ENCODE results near the gene CGNL1.

Gene CGNL1

GRCh38 chr15:57521503-57521902 is 145.2 kb downstream of the CGNL1 start:
- no peak for TF ChIP-seq CTCF (conservative IDR thresholded peaks at IDR 0.05; ENCODE audit: low read depth, low read length)
- DNase-seq (ENCODE audit: low read depth), result no peak
- H3K4me3 ChIP-seq (ENCODE audit: low read depth, low read length), result no peak overlapping the region

DNA sequence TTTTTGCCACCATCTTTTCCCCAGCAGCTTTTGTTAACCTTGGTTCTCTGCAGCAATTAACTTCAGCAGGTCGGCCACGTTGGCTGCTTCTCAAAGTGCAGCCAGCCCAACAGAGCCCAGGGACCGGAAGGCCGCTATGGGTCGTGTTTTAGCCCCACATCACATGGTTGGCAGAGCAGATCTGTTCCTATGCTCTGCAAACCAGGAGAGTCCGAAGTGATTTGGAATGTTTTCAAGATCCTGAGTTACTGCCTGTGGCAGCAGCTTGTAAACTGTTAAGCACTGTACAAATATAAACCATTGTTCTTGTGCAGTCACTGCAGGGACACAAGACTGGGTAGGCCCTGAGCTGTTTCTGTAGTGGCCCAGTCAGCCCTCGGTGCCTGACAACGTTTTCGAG is 145.8 kb downstream of the CGNL1 start:
- no peak for DNase-seq (ENCODE audit: low read depth)
- H3K4me3 ChIP-seq (ENCODE audit: low read depth, low read length), result no peak overlapping the region
- no peak for TF ChIP-seq CTCF (conservative IDR thresholded peaks at IDR 0.05; ENCODE audit: low read depth, low read length)

GRCh38 chr15:57525581-57525980 is 149.3 kb downstream of the CGNL1 start:
- no peak overlapping the region for H3K4me3 ChIP-seq (ENCODE audit: low read depth, low read length)
- TF ChIP-seq CTCF (conservative IDR thresholded peaks at IDR 0.05; ENCODE audit: low read depth, low read length), result no peak
- DNase-seq (ENCODE audit: low read depth), result no peak

- DNase-seq (ENCODE audit: low read depth), result no peak
- no peak overlapping the region for H3K4me3 ChIP-seq (ENCODE audit: low read depth, low read length)
- TF ChIP-seq CTCF (conservative IDR thresholded peaks at IDR 0.05; ENCODE audit: low read depth, low read length), result no peak
Observed at GRCh38 chr15:57526076-57526475, 149.8 kb downstream of the CGNL1 start.

GRCh38 chr15:57526615-57527014 is 150.3 kb downstream of the CGNL1 start:
- DNase-seq (ENCODE audit: low read depth), result no peak
- no peak overlapping the region for H3K4me3 ChIP-seq (ENCODE audit: low read depth, low read length)
- no peak for TF ChIP-seq CTCF (conservative IDR thresholded peaks at IDR 0.05; ENCODE audit: low read depth, low read length)

GRCh38 chr15:57527382-57528091 is 151.2 kb downstream of the CGNL1 start:
- H3K4me3 ChIP-seq (ENCODE audit: low read depth, low read length), result no peak overlapping the region
- peak; percentile 69 for TF ChIP-seq CTCF (conservative IDR thresholded peaks at IDR 0.05; ENCODE audit: low read depth, low read length)
- peak; percentile 96 for DNase-seq (ENCODE audit: low read depth)

DNA sequence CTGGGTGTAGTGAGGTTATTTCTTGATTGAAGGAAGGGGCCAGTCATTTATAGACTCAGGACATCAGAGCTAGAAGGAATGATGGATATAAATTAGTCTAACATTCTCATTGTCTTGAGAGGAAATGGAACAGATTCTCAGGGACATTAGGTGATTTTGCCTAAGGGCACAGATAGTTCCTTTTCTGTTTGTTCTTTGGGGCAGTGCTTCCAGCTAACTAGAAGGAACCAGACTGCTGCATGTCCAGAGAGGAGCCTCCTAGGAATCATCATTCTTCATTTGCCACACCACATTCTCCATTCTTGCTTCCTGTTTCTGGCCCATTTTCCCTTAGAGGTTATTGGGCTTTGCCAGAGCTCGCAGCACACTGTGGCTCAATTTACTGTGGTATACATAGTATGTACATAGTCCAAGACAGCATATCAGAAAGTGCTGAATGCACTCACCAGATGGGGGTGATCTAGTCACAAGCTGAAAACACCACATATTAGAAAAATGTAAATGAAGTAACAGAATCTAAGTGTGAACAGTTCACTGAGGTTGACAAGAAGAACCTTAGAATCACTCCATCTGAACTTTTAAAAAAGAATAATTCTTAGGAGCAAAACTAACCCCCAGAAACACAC is 152.7 kb downstream of the CGNL1 start:
- H3K4me3 ChIP-seq (ENCODE audit: low read depth, low read length), result no peak overlapping the region
- DNase-seq (ENCODE audit: low read depth), result no peak
- TF ChIP-seq CTCF (conservative IDR thresholded peaks at IDR 0.05; ENCODE audit: low read depth, low read length), result peak; percentile 7
